Nephron progenitor cell (in vitro differentiated cells): Measurements from ENCODE around the gene PRKAR2A.
"Not testable (repeated sequence)": the region's sequence is repeated elsewhere in the genome, so short reads cannot be mapped to it uniquely, and the experiment has no call there.

Source experiments
- DNase-seq: peaks from one replicate; pipeline ENCODE4 v3.0.0; 2021
- H3K27ac Mint-ChIP-seq: 2 replicates; pipeline ENCODE4 v1.8.0; 2021; ENCODE audit warnings: mild to moderate bottlenecking, moderate library complexity, mixed read lengths
- H3K27me3 Mint-ChIP-seq: 2 replicates; pipeline ENCODE4 v1.8.0; 2021; ENCODE audit warnings: mild to moderate bottlenecking, low read depth, mixed read lengths; ENCODE audit not compliant: poor library complexity
- H3K36me3 Mint-ChIP-seq: 2 replicates; pipeline ENCODE4 v1.8.0; 2021; ENCODE audit warnings: low read depth, mixed read lengths
- H3K4me1 Mint-ChIP-seq: 2 replicates; pipeline ENCODE4 v1.8.0; 2021; ENCODE audit warnings: mixed read lengths
- H3K4me3 Mint-ChIP-seq: 2 replicates; pipeline ENCODE4 v1.8.0; 2021; ENCODE audit warnings: mild to moderate bottlenecking, moderate library complexity, mixed read lengths
- H3K9me3 Mint-ChIP-seq: 2 replicates; pipeline ENCODE4 v1.8.0; 2021; ENCODE audit warnings: mild to moderate bottlenecking, moderate library complexity, mixed read lengths
- CTCF ChIP-seq: fragments of 200-600 bp; sonication (generic); IDR thresholded peaks from 2 replicates; pipeline ENCODE4 v1.5.0; 2021; ENCODE audit warnings: antibody characterized with exemption

Gene PRKAR2A

GRCh38 chr3:48743773-48744172, 103.9 kb downstream of the PRKAR2A start:
- no peak for DNase-seq
- H3K36me3 Mint-ChIP-seq: peaks cover 6% of the 10 kb centered on the region
- H3K4me1 Mint-ChIP-seq: peaks cover 22% of the 10 kb centered on the region
- no peak for TF ChIP-seq CTCF
- peaks cover 4% of the 10 kb centered on the region for H3K9me3 Mint-ChIP-seq
- H3K27ac Mint-ChIP-seq: no peak overlapping the region
- H3K4me3 Mint-ChIP-seq: no peak overlapping the region
- H3K27me3 Mint-ChIP-seq: no peaks in the 10 kb centered on the region

- not testable (repeated sequence) for DNase-seq, H3K9me3 Mint-ChIP-seq, H3K4me1 Mint-ChIP-seq, H3K27me3 Mint-ChIP-seq, H3K4me3 Mint-ChIP-seq, H3K36me3 Mint-ChIP-seq, H3K27ac Mint-ChIP-seq
These were observed 106.4 kb downstream of the PRKAR2A start for GRCh38 chr3:48741226-48741625.

- H3K4me3 Mint-ChIP-seq: no peak overlapping the region
- H3K36me3 Mint-ChIP-seq: no peaks in the 10 kb centered on the region
These were observed 107.5 kb downstream of the PRKAR2A start for GRCh38 chr3:48739955-48740823.

GRCh38 chr3:48739617-48739954, 108.1 kb downstream of the PRKAR2A start:
- peaks cover 4% of the 10 kb centered on the region for H3K9me3 Mint-ChIP-seq
- no peak overlapping the region for H3K4me3 Mint-ChIP-seq
- no peak for DNase-seq
- TF ChIP-seq CTCF: no peak
- no peaks in the 10 kb centered on the region for H3K27me3 Mint-ChIP-seq
- H3K27ac Mint-ChIP-seq: no peak overlapping the region
- peaks cover 7% of the 10 kb centered on the region for H3K4me1 Mint-ChIP-seq
- no peaks in the 10 kb centered on the region for H3K36me3 Mint-ChIP-seq

More at GRCh38 chr3:48739955-48740823, 107.5 kb downstream of the PRKAR2A start:
- peak; percentile 85 for TF ChIP-seq CTCF
- peaks cover under 1% of the 10 kb centered on the region for H3K9me3 Mint-ChIP-seq
- H3K27ac Mint-ChIP-seq: no peak overlapping the region
- peak; percentile 79 for DNase-seq
- no peaks in the 10 kb centered on the region for H3K27me3 Mint-ChIP-seq
- peaks cover 4% of the 10 kb centered on the region for H3K4me1 Mint-ChIP-seq

GRCh38 chr3:48738926-48739616, 108.6 kb downstream of the PRKAR2A start:
- Mint-ChIP-seq H3K36me3 (no peaks in the 10 kb centered on the region), H3K27me3 (no peaks in the 10 kb centered on the region), H3K4me1 (peaks cover 7% of the 10 kb centered on the region), H3K9me3 (peaks cover 4% of the 10 kb centered on the region), H3K4me3 (no peak overlapping the region), H3K27ac (no peak overlapping the region)
- no peak for TF ChIP-seq CTCF
- no peak for DNase-seq

- H3K36me3 Mint-ChIP-seq: no peaks in the 10 kb centered on the region
- H3K4me3 Mint-ChIP-seq: no peak overlapping the region
- DNase-seq: no peak
- H3K27ac Mint-ChIP-seq: no peak overlapping the region
- no peaks in the 10 kb centered on the region for H3K27me3 Mint-ChIP-seq
- H3K9me3 Mint-ChIP-seq: peaks cover 7% of the 10 kb centered on the region
- TF ChIP-seq CTCF: no peak
- peaks cover 7% of the 10 kb centered on the region for H3K4me1 Mint-ChIP-seq
These were observed 109.5 kb downstream of the PRKAR2A start for GRCh38 chr3:48738144-48738536.

- H3K36me3 Mint-ChIP-seq, DNase-seq, H3K27ac Mint-ChIP-seq, H3K27me3 Mint-ChIP-seq, H3K4me1 Mint-ChIP-seq: not testable (repeated sequence)
- Mint-ChIP-seq H3K4me3 (peak overlapping the region; percentile 29), H3K9me3 (peaks cover 16% of the 10 kb centered on the region)
These were observed 112.5 kb downstream of the PRKAR2A start for GRCh38 chr3:48735075-48735767.

GRCh38 chr3:48734541-48734940, 113.1 kb downstream of the PRKAR2A start:
- not testable (repeated sequence) for H3K27ac Mint-ChIP-seq, H3K27me3 Mint-ChIP-seq, H3K4me3 Mint-ChIP-seq, DNase-seq, H3K4me1 Mint-ChIP-seq, H3K36me3 Mint-ChIP-seq
- H3K9me3 Mint-ChIP-seq: peaks cover 16% of the 10 kb centered on the region
